ENCODE data around the gene MBNL3. TPM values are rescaled to one million over a fixed set of nuclear protein-coding genes. Genes with fewer than 3 reads are reported as not detected.

The MBNL3 gene
- total RNA-seq, 1 experiment from 2014 or later, result 4.6 TPM

DNA sequence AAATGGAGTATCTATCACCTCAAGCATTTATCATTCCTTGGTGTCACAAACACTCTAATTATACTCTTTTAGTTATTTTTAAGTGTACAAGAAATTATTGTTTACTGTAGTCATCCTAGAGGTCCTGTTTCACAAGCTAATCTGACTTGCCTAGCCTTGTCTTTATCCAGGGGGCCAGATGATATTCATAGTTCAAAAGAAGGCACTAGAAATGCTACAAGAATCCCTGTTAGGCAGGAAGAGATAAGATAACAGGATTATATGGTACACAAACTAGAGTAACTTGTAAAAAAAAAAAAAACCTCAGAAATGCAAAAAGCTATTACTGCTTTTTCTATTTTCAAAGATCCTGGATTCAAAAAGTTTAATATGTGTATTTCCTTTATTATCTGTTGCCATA is 95.8 kb downstream of the MBNL3 start:
- Histone ChIP-seq H3K4me1 (ENCODE audit: control insufficient read depth in 1 of 2, insufficient read depth in 2 of 2, low read length in 2 of 2) (no peaks in the 10 kb centered on the region), H3K4me2 (ENCODE audit: low read length) (no peak overlapping the region), H3K9me2 (ENCODE audit: insufficient read depth) (no peaks in the 10 kb centered on the region), H3K79me2 (ENCODE audit: insufficient read depth, low read length) (no peaks in the 10 kb centered on the region), H3K36me3 (ENCODE audit: control insufficient read depth in 1 of 2, insufficient read depth in 2 of 2, low read length in 2 of 2) (no peaks in the 10 kb centered on the region), H2AFZ (ENCODE audit: low read depth, low read length, poor library complexity, severe bottlenecking) (no peak overlapping the region), H3K9me3 (ENCODE audit: control insufficient read depth in 1 of 2, insufficient read depth in 1 of 2, low read depth in 1 of 2, low read length in 2 of 2) (no peaks in the 10 kb centered on the region), H3K4me3 (replicated peaks in 1 of 2; ENCODE audit: low read depth in 1 of 2, low read length in 2 of 2) (no peak overlapping the region), H3K27ac (ENCODE audit: low read depth, low read length) (no peak overlapping the region), H3K27me3 (ENCODE audit: insufficient read depth, low read length) (no peaks in the 10 kb centered on the region), H3K9ac (ENCODE audit: low read length) (no peak overlapping the region), H4K20me1 (ENCODE audit: insufficient read depth) (no peaks in the 10 kb centered on the region)
- ChIA-PET POLR2A (no interaction called here), CTCF (no interaction called here), RAD21 (ENCODE audit: low non-redundant PET in 1 of 2, low total read pairs in 2 of 2, uncharacterized antibody in 2 of 2, unreplicated experiment in 2 of 2) (no interaction called here)
- intact Hi-C loops (cut with micrococcal nuclease), result no loop called here
- TF ChIP-seq ZFX (IDR thresholded peaks at IDR 0.05) (no peak), CTCF (IDR thresholded peaks at IDR 0.05 in 2 of 3, conservative IDR thresholded peaks at IDR 0.05 in 1 of 3; ENCODE audit: borderline replicate concordance in 1 of 3, insufficient read depth in 1 of 3, low read depth in 2 of 3, low read length in 2 of 3) (no peak), SP1 (IDR thresholded peaks at IDR 0.05; ENCODE audit: low read depth) (no peak), POLR2AphosphoS5 (IDR thresholded peaks at IDR 0.05; ENCODE audit: low read depth, low read length) (no peak), EGR1 (IDR thresholded peaks at IDR 0.05; ENCODE audit: low read depth) (no peak), TCF7L2 (IDR thresholded peaks at IDR 0.05; ENCODE audit: borderline replicate concordance, extremely low read depth, insufficient read depth, insufficient read length) (no peak), FOSL1 (IDR thresholded peaks at IDR 0.05; ENCODE audit: low read depth) (no peak), JUND (IDR thresholded peaks at IDR 0.05) (no peak), SIN3A (IDR thresholded peaks at IDR 0.05; ENCODE audit: low read depth) (no peak), ELF1 (IDR thresholded peaks at IDR 0.05; ENCODE audit: borderline replicate concordance, low read depth) (no peak), YY1 (IDR thresholded peaks at IDR 0.05; ENCODE audit: extremely low read depth, insufficient replicate concordance, low read depth, low read length) (no peak), POLR2A (IDR thresholded peaks at IDR 0.05; ENCODE audit: borderline replicate concordance, extremely low read depth, insufficient read depth, insufficient read length) (no peak), RAD21 (IDR thresholded peaks at IDR 0.05; ENCODE audit: low read depth) (no peak)
- TF ChIP-seq, protein P1, sequence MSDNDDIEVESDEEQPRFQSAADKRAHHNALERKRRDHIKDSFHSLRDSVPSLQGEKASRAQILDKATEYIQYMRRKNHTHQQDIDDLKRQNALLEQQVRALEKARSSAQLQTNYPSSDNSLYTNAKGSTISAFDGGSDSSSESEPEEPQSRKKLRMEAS (IDR thresholded peaks at IDR 0.05), result no peak
- TF ChIP-seq, protein P2, sequence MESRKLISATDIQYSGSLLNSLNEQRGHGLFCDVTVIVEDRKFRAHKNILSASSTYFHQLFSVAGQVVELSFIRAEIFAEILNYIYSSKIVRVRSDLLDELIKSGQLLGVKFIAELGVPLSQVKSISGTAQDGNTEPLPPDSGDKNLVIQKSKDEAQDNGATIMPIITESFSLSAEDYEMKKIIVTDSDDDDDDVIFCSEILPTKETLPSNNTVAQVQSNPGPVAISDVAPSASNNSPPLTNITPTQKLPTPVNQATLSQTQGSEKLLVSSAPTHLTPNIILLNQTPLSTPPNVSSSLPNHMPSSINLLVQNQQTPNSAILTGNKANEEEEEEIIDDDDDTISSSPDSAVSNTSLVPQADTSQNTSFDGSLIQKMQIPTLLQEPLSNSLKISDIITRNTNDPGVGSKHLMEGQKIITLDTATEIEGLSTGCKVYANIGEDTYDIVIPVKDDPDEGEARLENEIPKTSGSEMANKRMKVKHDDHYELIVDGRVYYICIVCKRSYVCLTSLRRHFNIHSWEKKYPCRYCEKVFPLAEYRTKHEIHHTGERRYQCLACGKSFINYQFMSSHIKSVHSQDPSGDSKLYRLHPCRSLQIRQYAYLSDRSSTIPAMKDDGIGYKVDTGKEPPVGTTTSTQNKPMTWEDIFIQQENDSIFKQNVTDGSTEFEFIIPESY (IDR thresholded peaks at IDR 0.05; ENCODE audit: extremely low read depth, insufficient replicate concordance, low read length), result no peak
- ATAC-seq (no peak), DNase-seq (ENCODE audit: low read depth, low spot score) (no peak)
- BruUV-seq (replicated peaks), result no TSS peak

All from HCT116 (cell line).